NOMO-1 treated with DMSO at 0.1 percent for 48 hours (cell line): Measurements from ENCODE around the gene AMHR2.
A peak's percentile ranks its signal among the peaks of the same experiment; 100 is the strongest.
"Not testable (repeated sequence)": the region's sequence is repeated elsewhere in the genome, so short reads cannot be mapped to it uniquely, and the experiment has no call there.

Source experiments
- DNase-seq: peaks from one replicate; lab custom pipeline; 2025; ENCODE audit not compliant: unreplicated experiment; lab: John Stamatoyannopoulos, UW

AMHR2 gene

DNA sequence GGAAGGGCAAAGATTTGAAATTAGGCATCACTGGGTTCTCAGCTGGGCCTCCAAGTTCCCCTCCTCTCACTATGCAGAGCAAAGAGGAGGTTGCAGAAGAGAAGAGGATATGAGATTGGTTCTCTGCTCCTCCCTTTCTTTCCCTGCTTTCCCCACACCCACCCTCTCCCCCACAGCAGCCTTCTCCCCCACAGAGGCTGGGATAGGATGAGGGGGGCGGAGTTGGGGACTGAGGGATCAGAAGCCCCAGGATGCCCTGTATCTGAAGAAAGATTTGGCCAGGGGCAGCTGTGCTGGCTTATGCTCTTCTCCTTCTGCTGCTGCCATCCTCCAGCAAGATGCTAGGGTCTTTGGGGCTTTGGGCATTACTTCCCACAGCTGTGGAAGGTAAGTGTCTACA is at the start of gene AMHR2:
Gene AMHR2, plus strand, starts transcription at position 259 of the 400 bp plus-strand sequence. Its CDS starts 80 bp downstream, at position 339.
- DNase-seq, result no peak

DNA sequence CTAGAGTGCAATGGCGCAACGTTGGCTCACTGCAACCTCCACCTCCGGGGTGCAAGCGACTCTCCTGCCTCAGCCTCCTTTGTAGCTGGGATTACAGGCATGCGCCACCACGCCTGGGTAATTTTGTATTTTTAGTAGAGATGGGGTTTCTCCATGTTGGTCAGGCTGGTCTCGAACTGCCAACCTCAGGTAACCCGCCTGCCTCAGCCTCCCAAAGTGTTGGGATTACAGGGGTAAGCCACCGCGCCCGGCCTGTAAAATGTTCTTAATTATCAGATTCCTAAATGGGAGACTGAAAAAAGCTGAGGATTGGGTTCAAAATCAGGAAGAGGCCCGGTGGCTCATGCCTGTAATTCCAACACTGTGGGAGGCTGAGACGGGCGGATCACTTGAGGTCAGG is 49.4 kb upstream of the AMHR2 start:
- DNase-seq, result not testable (repeated sequence)

DNA sequence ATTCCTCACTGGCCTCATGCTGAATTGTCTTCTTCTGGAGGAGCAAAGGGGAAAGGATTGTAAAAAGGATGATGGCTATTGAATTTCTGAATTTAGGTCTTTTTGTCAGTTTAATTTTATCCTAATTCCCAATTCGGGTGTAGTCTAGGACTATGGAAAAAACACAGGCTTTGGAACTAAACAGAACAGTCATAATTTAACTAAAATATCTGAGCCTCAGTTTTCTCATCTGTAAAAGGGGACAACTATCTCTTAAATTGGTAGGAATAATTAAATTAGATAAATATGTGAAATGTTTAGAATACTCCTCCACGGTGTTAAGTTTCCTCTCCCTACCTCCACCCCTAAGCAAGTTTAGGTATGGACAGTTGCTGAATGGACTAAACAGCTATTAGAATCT is 46.9 kb upstream of the AMHR2 start:
- no peak for DNase-seq

DNA sequence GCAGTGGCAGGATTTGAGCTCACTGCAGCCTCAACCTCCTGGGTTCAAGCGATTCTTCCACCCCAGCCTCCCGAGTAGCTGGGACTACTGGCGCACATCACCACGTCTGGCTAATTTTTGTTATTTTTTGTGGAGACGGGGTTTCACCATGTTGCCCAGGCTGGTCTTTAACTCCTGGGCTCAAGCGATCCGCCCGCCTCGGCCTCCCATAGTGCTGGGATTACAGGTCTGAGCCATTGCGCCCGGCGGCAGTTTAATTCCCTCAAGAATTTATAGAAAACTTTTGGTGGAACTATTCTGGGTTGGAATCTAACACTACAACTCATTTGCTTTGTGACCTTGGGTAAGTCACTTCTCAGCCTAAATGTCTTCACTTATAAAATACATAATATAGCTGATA is 45.4 kb upstream of the AMHR2 start:
- DNase-seq, result no peak

DNA sequence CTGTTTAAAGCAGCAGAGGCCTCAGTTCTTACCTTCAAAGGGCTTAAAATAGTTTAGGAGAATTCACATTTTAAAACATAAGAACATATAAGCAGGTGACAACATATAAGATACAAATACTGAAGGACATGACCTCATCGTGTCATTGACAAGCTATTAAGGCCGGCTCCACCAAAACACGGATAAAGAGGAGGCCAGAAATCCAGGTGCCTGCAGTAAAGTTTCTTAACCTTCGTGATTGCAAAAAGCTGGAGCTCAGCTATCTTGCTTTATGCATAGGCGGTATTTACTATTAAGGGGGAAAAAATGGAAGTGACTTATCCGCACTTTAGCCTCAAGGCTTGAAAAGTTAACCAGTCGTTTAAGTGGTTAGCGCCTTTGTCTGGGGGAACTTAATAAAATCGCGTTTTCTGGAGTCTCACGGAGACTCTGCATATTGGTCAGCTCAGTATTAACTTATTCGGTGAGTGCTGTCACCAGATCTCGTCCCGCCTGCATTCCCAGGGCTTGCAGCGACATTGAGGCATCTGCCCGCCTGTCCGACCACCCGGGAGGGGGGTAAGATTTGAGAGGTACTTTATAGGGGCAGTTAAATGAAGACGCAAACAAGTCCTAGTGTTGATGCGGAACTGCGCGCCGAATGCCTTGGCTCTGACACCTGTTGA is 44.8 kb upstream of the AMHR2 start:
- peak; percentile 55 for DNase-seq

DNA sequence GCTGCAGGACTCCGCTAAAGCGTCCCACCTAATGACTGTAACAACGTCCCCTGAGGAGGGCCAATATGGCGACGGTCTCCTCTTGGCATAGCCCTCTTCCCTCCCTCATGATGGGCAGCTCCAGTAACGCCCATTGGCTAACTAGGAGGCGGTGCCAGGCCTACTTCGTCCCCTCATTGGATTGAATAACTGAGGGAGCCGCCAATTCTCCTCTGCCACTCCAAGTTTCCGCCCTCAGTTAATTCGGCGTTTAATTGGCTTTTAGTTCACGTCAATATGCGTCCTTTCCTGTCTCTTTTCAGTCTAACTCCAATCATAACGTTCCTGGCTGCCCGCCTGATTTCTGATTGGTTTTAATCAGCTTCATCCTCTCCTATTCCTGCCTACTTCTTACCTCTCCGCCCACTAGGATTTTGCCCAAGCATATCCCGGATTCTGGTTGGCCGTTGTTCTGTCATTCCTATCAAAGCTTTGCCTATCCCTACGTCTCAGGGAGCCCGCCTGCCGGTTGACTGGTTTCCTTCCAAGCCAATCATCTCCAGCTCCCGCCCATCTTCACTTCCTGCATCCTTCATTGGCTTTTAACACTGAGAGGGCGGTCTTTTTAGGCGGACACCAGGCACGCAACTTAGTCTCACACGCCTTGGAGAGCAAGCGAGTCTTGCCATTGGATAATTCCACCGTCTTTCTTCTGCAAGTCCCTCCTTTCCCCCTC is 44.1 kb upstream of the AMHR2 start:
- DNase-seq, result peak; percentile 100

DNA sequence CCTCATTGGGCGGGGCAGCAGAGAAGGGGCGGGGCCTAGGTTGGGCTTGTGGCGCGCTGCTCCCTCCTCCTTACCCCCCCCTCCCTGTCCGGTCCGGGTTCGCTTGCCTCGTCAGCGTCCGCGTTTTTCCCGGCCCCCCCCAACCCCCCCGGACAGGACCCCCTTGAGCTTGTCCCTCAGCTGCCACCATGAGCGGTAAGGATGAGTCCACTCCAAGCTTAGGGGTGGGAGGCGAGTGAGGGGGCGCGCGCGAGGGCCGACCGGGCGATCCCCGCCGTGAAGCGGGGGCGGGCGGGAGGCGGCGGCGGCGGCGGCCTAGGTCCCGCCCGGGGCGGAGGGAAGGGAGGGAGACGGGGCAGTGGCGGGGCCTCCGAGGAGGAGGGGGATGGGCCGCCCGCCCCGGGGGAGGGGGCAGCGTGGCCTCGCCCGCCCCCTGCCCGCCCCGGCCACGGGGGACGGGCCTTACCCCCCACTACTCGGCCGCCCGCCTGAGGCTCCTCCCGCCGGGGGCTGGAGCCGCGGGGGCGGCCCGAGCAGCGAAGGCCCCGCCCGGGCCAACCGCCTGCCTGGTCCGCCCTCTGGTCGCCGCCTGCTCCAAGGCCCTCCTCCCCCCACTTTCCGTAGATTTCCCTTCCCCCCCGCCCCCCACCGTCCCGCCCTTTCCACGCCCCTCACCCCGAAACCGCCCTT is 43.4 kb upstream of the AMHR2 start, which contains the start of gene SP1:
Gene SP1, plus strand, starts transcription at position 73 of the 690 bp plus-strand sequence. Its CDS starts 116 bp downstream, at position 189.
- DNase-seq, result peak; percentile 90

DNA sequence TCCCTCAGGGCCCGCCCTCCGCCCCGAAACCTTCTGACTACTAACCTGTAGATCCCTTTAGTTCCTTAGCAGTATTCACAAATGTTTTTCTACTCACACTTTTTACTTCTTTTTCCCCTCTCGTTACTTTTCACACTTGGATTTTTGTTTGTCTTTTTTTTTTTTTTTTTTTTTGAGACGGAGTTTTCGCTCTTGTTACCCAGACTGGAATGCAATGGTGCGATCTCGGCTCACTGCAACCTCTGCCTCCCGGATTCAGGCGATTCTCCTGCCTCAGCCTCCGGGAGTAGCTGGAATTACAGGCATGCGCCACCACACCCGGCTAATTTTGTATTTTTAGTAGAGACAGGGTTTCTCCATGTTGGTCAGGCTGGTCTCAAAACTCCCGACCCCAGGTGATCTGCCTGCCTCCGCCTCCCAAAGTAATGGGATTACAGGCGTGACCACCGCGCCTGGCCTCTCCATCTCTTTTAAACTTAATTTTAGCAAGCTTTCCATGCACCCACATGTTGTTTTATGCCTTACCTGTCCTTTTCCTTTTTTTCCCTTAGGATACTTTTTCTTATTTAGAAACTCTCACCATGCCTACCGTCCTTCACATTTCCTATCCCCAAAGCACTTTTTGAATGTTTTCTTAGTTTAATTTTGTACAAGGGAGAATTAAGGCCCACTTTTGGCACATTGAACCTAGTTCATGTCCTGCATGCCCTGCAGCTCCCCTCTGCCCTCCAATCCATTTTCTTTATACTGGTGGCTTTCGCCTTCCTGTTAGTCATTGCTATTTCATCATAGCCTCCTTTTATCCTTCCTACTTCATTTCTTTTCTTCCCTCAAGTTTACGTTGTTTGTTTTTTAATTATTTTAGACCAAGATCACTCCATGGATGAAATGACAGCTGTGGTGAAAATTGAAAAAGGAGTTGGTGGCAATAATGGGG is 42.6 kb upstream of the AMHR2 start:
- peak; percentile 75 for DNase-seq

DNA sequence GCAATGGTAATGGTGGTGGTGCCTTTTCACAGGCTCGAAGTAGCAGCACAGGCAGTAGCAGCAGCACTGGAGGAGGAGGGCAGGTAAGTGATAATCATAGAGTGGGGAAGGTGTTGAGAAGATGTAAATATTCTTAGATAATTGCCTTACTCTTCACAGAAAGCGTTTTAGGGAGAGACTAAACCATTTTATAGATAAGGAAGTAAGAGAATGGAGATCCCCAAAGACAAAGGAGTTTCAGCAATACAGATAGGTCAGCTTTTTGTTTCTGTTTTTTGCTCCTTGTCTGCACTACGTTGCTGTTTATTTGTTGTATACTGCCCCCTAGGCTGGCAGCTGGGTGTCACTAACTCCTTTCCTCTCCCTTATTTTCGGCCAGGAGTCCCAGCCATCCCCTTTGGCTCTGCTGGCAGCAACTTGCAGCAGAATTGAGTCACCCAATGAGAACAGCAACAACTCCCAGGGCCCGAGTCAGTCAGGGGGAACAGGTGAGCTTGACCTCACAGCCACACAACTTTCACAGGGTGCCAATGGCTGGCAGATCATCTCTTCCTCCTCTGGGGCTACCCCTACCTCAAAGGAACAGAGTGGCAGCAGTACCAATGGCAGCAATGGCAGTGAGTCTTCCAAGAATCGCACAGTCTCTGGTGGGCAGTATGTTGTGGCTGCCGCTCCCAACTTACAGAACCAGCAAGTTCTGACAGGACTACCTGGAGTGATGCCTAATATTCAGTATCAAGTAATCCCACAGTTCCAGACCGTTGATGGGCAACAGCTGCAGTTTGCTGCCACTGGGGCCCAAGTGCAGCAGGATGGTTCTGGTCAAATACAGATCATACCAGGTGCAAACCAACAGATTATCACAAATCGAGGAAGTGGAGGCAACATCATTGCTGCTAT is 41.7 kb upstream of the AMHR2 start:
- DNase-seq, result peak; percentile 64

DNA sequence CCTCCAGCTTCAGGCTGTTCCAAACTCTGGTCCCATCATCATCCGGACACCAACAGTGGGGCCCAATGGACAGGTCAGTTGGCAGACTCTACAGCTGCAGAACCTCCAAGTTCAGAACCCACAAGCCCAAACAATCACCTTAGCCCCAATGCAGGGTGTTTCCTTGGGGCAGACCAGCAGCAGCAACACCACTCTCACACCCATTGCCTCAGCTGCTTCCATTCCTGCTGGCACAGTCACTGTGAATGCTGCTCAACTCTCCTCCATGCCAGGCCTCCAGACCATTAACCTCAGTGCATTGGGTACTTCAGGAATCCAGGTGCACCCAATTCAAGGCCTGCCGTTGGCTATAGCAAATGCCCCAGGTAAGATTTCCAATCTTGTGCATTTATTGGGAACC is 40.4 kb upstream of the AMHR2 start:
- no peak for DNase-seq

DNA sequence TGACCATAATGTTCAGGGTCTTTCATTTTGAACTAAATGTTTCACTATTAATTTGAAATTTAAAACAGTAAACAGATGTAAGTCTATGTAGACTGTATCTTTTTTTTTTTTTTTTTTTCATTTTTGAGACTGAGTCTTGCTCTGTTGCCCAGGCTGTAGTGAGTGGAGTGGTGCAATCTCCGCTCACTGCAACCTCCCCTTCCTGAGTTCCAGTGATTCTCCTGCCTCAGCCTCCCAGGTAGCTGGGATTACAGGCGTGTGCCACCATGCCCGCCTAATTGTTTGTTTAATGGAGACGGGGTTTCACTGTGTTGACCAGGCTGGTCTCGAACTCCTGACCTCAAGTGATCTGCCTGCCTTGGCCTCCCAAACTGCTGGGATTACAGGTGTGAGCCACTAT is 37.3 kb upstream of the AMHR2 start:
- not testable (repeated sequence) for DNase-seq

DNA sequence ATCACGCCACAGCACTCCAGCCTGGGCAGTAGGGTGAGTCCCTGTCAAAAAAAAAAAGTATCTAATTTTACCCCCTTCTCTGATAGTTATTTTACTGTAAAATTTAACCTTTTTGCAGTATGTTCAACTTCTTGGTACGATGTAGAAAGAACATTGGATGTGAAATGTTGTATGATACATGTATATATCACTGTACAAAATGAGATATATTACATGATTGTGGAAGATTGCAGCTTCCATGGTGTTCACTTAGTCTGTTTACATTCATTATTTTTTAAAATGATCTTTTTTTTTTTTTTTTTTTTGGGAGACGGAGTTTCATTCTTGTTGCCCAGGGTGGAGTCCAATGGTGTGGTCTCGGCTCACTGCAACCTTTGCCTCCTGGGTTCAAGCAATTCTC is 34.7 kb upstream of the AMHR2 start:
- no peak for DNase-seq

DNA sequence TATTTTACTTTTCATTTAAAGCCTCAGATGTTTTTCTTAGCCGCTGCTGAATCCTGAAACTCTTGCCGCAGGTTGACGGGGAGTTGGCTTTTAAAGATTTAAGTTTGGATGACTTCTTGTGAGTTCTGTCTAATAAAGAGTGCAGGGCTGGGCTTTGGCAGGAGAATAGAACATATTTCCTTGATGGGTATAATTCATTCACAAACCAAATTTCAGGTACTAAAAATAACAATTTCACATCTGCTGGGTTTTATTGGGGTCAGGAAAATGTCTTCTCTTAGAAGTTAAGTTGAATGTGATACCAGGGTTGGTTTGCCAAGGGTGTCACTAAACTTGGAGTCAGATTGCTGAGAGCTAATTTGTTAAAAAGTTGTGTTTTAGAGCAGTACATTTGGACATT is 34.0 kb upstream of the AMHR2 start:
- no peak for DNase-seq

DNA sequence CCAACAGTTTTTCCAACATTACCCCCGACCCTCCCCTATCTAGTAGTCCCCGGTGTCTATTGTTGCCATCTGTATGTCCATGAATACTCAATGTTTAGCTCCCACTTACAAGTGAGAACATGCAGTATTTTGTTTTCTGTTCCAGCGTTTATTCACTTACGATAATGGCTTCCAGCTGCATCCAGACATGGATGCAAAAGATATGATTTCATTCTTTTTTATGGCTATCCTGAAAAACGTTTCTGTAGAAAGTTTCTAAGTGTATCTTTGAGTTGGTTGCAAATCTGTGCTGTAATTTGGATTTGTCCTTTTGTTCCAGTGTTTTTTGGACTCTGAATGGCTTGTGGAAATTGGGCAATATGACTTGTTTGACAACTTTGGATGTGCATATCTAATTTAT is 31.9 kb upstream of the AMHR2 start:
- DNase-seq, result no peak

DNA sequence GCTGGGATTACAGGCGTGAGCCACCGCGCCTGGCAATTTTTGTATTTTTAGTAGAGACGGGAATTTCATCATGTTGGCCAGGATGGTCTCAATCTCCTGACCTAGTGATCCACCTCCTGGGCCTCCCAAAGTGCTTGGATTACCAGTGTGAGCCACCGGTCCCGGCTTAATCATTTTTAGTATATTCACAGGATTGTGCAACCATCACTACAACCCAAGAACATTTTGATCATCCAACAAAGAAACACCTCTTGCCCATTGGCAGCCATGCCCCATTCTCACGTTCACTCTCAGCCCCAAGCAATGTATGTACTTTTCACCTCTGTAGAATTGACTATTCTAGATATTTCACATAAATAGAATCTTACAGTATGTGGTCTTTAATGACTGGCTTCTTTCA is 23.8 kb upstream of the AMHR2 start:
- DNase-seq, result no peak

DNA sequence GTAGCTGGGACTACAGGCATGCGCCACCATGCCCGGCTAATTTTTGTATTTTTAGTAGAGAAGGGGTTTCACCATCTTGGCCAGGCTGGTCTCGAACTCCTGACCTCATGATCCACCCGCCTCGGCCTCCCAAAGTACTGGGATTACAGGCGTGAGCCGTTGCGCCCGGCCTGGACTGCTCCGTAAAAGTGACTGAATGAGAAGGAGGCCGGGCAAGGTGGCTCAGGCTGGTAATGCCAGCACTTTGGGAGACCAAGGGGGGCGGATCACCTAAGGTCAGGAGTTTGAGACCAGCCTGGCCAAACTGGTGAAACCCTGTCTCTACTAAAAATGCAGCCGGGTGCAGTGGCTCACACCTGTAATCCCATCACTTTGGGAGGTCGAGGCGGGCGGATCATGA is 21.3 kb upstream of the AMHR2 start:
- DNase-seq, result not testable (repeated sequence)

DNA sequence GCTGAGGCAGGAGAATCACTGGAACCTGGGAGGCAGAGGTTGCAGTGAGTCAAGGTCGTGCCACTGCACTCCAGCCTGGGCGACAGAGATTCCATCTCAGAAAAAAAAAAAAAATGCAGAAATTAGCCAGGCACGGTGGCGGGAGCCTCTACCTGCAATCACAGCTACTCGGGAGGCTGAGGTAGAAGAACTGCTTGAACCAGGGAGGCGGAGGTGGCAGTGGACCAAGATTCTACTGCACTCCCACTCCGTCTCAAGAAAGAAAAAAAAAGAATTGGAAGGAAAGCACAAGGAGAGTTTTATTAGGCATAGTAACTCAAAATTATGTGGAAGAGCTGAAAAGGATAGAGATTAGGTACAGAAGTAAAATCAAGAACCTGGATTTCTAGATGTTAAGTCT is 20.8 kb upstream of the AMHR2 start:
- DNase-seq, result no peak

DNA sequence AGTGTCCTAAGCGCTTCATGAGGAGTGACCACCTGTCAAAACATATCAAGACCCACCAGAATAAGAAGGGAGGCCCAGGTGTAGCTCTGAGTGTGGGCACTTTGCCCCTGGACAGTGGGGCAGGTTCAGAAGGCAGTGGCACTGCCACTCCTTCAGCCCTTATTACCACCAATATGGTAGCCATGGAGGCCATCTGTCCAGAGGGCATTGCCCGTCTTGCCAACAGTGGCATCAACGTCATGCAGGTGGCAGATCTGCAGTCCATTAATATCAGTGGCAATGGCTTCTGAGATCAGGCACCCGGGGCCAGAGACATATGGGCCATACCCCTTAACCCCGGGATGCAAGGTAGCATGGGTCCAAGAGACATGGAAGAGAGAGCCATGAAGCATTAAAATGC is 12.7 kb upstream of the AMHR2 start:
- no peak for DNase-seq

DNA sequence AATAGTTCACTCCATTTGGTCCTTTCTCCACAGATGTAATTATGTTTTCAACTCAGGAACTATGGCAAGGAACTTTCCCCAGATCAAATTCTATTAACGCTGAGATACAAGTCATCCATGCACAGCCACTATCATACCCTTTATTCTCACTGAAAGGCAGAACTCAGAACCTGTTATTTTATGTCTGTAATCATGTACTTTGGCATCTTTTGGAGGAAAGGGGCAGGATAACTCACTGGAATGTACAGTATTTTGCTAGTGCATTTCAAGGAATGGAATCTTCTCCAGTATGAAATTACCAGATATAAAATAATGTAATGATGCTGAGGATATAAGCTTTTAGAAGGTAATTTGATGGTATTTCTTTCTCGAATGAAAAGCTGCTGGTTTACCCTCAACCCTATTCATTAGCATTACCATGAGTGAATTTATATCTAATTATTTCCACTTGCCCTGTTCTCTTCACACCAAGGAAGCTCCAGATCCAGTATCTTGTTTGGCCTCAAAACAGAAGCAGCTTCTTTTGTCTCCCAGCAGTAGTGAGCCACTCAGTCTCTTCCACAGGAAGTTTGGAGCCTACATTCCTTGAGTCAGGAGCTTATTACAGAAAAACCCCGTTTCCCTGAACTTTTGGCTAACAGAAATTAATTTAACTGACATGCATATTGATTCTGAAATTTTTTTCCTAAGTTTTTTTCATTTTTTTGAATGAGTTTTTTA is 10.0 kb upstream of the AMHR2 start:
- no peak for DNase-seq
